Measurements from ENCODE around the gene A4GALT.

The A4GALT gene

GRCh38 chr22:42680648-42681047, 40.0 kb downstream of the A4GALT start:
- TF ChIP-seq CTCF (IDR thresholded peaks at IDR 0.05) = no peak

- no peak for TF ChIP-seq CTCF (IDR thresholded peaks at IDR 0.05)
Measured at GRCh38 chr22:42679691-42680090, 41.0 kb downstream of the A4GALT start.

- TF ChIP-seq CTCF (IDR thresholded peaks at IDR 0.05) = no peak
Measured at GRCh38 chr22:42678894-42679293, 41.8 kb downstream of the A4GALT start.

- no peak for TF ChIP-seq CTCF (IDR thresholded peaks at IDR 0.05)
Measured at GRCh38 chr22:42676059-42676607, 44.5 kb downstream of the A4GALT start.

GRCh38 chr22:42673898-42674401, 46.7 kb downstream of the A4GALT start:
- TF ChIP-seq CTCF (IDR thresholded peaks at IDR 0.05) = no peak

GRCh38 chr22:42670921-42671709, 49.6 kb downstream of the A4GALT start:
- no peak for TF ChIP-seq CTCF (IDR thresholded peaks at IDR 0.05)

- TF ChIP-seq CTCF (IDR thresholded peaks at IDR 0.05) = no peak
Measured at GRCh38 chr22:42670046-42670445, 50.6 kb downstream of the A4GALT start.

Data from LNCAP (cell line).